ENCODE measurements around the gene AKR1B15. TPM values are rescaled to one million over a fixed set of nuclear protein-coding genes. Genes with fewer than 3 reads are reported as not detected.

The AKR1B15 gene
- under 1 TPM in 1 of 2 donors, not detected in 1; 0.52 TPM for total RNA-seq

DNA sequence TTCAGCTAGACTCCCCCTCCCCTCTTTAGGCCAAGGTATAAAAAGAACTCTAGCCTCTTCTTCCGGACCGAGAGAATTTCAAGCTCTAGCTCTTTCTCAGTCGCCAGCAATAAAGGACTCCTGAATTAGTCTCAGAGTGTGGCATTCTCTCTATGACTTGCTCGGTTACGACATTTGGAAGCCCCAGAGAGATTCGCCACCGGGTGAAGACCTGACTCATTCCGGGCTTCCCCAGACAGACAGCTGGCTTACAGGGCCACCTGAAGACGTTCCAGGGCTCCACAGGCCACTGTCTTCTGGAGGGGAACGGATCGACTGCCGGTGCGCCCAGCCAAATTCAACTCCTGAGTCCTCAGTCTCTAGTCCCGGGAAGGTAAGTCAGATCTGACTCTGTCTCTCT is at the start of gene AKR1B15:
AKR1B15 (plus strand) TSS at position 234 of the 400 bp plus-strand sequence. CDS start 15,510 bp downstream, outside the sequence.
- H3K27me3 ChIP-seq = no peaks in the 10 kb centered on the region
- H3K4me3 ChIP-seq = no peak within 1 kb of the TSS
- DNase-seq (no peak), ATAC-seq (no peak)
- intact Hi-C loops (cut with DNase I) = no loop called here
- H3K9me3 ChIP-seq = no peaks in the 10 kb centered on the region
- peaks cover 5% of the 10 kb centered on the region for H3K4me1 ChIP-seq
- H3K36me3 ChIP-seq (replicated peaks in 1 of 2; ENCODE audit: insufficient read depth in 1 of 2, low read depth in 2 of 2) = no peaks in the 10 kb centered on the region
- TF ChIP-seq POLR2A (IDR thresholded peaks at IDR 0.05) = no peak
- TF ChIP-seq, protein P1, sequence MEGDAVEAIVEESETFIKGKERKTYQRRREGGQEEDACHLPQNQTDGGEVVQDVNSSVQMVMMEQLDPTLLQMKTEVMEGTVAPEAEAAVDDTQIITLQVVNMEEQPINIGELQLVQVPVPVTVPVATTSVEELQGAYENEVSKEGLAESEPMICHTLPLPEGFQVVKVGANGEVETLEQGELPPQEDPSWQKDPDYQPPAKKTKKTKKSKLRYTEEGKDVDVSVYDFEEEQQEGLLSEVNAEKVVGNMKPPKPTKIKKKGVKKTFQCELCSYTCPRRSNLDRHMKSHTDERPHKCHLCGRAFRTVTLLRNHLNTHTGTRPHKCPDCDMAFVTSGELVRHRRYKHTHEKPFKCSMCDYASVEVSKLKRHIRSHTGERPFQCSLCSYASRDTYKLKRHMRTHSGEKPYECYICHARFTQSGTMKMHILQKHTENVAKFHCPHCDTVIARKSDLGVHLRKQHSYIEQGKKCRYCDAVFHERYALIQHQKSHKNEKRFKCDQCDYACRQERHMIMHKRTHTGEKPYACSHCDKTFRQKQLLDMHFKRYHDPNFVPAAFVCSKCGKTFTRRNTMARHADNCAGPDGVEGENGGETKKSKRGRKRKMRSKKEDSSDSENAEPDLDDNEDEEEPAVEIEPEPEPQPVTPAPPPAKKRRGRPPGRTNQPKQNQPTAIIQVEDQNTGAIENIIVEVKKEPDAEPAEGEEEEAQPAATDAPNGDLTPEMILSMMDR (IDR thresholded peaks at IDR 0.05) = no peak
- H3K27ac ChIP-seq = no peak within 1 kb of the TSS
- 77 to 88% methylated on average over 8 to 11 of the region's 14 CpGs for WGBS, 2 donors

DNA sequence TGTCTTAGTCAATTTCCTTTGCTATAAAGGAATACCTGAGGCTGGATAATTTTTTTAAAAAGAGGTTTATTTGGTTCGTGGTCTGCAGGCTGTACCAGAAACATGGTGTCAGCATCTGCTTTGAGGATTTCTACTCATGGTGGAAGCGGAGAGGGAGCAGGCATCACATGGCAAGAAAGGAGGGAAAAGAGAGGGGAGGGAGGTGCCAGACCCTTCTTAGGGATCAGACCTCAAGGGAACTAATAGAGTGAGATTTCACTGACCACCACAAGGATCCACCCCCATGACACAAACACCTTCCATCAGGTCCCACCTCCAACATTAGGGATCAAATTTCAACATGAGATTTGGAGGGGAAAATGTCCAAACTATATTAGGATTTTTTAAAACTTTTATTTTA is 48.5 kb upstream of the AKR1B15 start:
- Histone ChIP-seq H3K4me3 (no peak overlapping the region), H3K4me1 (no peaks in the 10 kb centered on the region), H3K27ac (no peak overlapping the region), H3K27me3 (no peaks in the 10 kb centered on the region), H3K36me3 (replicated peaks in 1 of 2; ENCODE audit: insufficient read depth in 1 of 2, low read depth in 2 of 2) (no peaks in the 10 kb centered on the region), H3K9me3 (no peaks in the 10 kb centered on the region)
- no peak for ATAC-seq
- 65 to 67% methylated on average over 2 of the region's 2 CpGs for WGBS, 2 donors
- TF ChIP-seq, protein P1 (IDR thresholded peaks at IDR 0.05) = no peak
- TF ChIP-seq POLR2A (IDR thresholded peaks at IDR 0.05) = no peak
- intact Hi-C loops (cut with DNase I) = no loop called here
- DNase-seq = no peak

GRCh38 chr7:134500982-134501381 is 47.9 kb upstream of the AKR1B15 start:
- H3K4me1 ChIP-seq = no peaks in the 10 kb centered on the region
- no peaks in the 10 kb centered on the region for H3K27me3 ChIP-seq
- no peaks in the 10 kb centered on the region for H3K36me3 ChIP-seq (replicated peaks in 1 of 2; ENCODE audit: insufficient read depth in 1 of 2, low read depth in 2 of 2)
- TF ChIP-seq POLR2A (IDR thresholded peaks at IDR 0.05) = no peak
- TF ChIP-seq, protein P1 (IDR thresholded peaks at IDR 0.05) = no peak
- DNase-seq = no peak
- H3K4me3 ChIP-seq = no peak overlapping the region
- no peak for ATAC-seq
- intact Hi-C loops (cut with DNase I) = no loop called here
- WGBS, 2 donors = 50 to 54% methylated on average over 5 of the region's 5 CpGs
- no peak overlapping the region for H3K27ac ChIP-seq
- H3K9me3 ChIP-seq = no peaks in the 10 kb centered on the region

- no peak for TF ChIP-seq POLR2A (IDR thresholded peaks at IDR 0.05)
- TF ChIP-seq, protein P1 (IDR thresholded peaks at IDR 0.05) = no peak
- DNase-seq (peak in 3 of 4 donors; percentile 17 to 67 (median 26)), ATAC-seq (peak; percentile 38)
- intact Hi-C loops (cut with DNase I) = no loop called here
- no peaks in the 10 kb centered on the region for H3K9me3 ChIP-seq
- H3K36me3 ChIP-seq (replicated peaks in 1 of 2; ENCODE audit: insufficient read depth in 1 of 2, low read depth in 2 of 2) = no peaks in the 10 kb centered on the region
- no peak overlapping the region for H3K4me3 ChIP-seq
- 57 to 59% methylated on average over 3 of the region's 3 CpGs for WGBS, 2 donors
- no peaks in the 10 kb centered on the region for H3K27me3 ChIP-seq
- H3K4me1 ChIP-seq = no peaks in the 10 kb centered on the region
- no peak overlapping the region for H3K27ac ChIP-seq
Measured at GRCh38 chr7:134502463-134503371, 46.2 kb upstream of the AKR1B15 start.
